Activated CD4-positive, alpha-beta T cell treated with anti-CD3 and anti-CD28 coated beads for 4 hours (primary cell): ENCODE results near the gene LONP1.
"Not testable (repeated sequence)": the region's sequence is repeated elsewhere in the genome, so short reads cannot be mapped to it uniquely, and the experiment has no call there.

Experiments used
- DNase-seq, 2 donors: peaks; one replicate each; pipeline ENCODE4 v3.0.0-alpha.2; 2020

The LONP1 gene

DNA sequence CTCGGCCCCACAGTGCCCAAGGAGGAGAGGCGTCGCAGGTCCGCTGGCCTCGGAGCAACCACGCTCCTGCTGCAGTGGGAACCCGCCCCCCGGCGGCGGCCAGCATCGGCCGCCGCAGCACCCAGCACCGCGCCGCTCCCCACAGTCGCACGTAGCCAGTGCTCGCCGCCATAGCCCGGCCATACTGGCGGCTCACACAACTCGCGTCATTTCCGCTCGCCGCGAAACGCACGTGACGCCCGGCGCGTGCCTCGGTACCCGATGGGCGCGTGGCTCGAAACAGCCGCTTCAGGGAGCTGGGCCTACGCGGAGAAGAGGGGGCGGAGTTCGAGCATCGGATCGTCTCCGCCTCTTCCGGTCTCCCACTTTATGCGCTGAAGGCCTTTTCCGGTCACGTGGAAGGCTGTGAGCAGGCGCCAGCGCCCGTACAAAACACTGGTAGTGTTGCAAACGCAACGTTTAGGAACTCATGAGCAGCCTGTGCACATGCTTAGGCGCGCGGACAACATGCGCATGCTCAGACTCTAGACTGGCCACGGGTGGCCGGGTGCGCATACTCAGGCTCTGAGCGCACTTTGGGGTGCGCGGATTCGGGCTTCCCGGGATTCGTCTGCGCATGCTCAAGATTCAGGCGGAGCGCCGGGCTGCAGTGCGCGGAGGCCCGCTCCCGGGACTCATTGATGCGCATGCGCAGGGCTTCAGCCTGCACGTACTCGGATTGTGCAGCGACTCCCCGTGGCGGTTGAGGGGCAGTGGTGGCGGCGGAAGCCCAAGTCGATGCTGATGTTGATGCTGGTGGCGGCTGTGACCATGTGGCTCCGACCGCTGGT is at the start of gene LONP1, which contains the start of gene CATSPERD:
Gene LONP1 (minus strand): TSS at position 186 of the 830 bp plus-strand sequence. CDS start 14 bp downstream, at position 172.
Gene CATSPERD (plus strand): TSS at position 677 of the 830 bp plus-strand sequence. CDS start 101 bp downstream, at position 778.
- DNase-seq, result peak; percentile 97 to 99

- DNase-seq, result no peak
Measured at GRCh38 chr19:5767949-5768348, 48.0 kb upstream of the LONP1 start.

- DNase-seq, result no peak
Measured at GRCh38 chr19:5765220-5765619, 45.3 kb upstream of the LONP1 start.

GRCh38 chr19:5762608-5763217 is 42.8 kb upstream of the LONP1 start:
- no peak for DNase-seq

DNA sequence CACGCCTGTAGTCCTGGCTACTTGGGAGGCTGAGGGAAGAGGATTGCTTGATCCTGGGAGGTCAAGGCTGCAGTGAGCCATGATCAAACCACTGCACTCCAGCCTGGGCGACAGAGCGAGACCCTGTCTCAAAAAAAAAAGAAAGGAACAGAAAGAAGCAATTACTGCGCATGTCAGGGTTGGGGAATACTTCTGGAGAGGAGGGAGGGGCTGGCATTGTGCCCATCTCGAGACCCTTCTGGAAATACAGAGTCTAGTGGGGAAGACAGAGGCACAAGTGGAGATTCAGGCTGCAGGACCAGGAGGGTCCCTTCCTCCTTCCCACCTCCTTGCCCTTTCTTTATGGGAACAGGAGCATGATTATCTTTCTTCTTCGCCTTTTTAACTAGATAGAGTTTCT is 33.8 kb upstream of the LONP1 start:
- no peak for DNase-seq

DNA sequence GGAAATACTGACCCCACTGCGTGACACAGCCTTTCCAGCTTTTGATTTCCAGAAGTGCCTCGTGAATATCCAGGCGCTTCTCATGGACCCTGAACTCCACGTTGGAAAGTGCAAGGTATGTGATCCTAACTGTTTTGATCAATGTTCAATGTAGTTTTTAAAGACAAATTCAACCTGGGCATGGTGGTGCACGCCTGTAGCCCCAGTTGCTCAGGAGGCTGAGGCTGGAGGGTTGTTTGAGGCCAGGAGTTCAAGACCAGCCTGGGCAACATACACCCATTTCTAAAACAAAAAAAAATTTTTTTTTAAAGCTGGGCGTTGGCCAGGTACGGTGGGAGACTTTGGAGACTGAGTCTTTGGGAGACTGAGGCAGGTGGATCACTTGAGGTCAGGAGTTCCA is 31.8 kb upstream of the LONP1 start:
- no peak for DNase-seq

GRCh38 chr19:5749505-5749904 is 29.6 kb upstream of the LONP1 start:
- DNase-seq, result no peak

- DNase-seq, result not testable (repeated sequence)
Measured at GRCh38 chr19:5748920-5749319, 29.0 kb upstream of the LONP1 start.

DNA sequence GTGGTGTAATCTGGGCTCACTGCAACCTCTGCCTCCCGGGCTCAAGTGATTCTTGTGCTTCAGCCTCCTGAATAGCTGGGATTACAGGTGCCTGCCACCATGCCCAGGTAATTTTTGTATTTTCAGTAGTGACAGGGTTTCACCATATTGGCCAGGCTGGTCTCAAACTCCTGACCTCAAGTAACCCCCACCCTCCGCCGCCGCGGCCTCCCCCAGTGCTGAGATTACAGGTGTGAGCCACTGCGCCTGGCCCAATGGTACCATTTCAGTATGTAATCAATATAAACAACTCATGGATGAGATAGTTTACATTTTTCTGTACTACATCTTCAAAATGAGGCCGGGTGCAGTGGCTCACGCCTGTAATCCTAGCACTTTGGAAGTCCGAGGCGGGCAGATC is 25.1 kb upstream of the LONP1 start:
- not testable (repeated sequence) for DNase-seq

DNA sequence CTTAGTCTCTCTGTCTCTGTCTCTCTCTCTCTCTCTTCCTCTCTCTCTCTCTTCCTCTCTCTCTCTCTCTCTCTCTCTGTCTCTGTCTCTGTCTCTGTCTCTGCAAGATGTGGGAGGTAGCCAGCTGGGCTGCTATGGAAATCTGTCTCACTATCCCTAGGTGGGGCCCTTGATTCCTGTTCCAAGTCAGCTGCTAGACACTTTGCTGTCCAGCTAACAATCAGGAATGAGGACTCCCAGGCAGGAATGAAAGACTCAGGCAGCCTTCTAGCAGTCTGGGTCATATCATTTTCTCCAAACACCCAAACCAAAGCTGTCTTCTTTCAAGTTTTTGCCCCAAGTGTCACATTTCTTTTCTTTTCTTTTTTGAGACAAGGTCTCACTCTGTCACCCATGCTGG is 23.7 kb upstream of the LONP1 start:
- no peak for DNase-seq

DNA sequence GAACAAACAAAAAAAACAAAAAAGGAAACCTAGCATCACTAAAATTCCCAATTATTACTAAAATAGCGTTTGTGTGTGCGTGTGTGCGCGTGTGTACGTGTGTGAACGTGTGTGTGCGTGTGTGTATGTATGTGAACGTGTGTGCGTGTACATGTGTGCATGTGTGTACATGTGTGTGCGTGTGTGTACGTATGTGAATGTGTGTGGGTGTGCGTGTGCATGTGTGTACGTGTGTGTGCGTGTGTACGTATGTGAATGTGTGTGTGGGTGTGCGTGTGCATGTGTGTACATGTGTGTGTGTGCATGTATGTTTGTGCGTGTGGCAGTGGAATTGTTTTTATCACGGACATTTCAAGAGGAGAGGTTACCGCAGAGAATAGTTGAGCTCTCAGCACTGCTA is 22.1 kb upstream of the LONP1 start:
- DNase-seq, result no peak

GRCh38 chr19:5738423-5738822 is 18.5 kb upstream of the LONP1 start:
- no peak for DNase-seq

DNA sequence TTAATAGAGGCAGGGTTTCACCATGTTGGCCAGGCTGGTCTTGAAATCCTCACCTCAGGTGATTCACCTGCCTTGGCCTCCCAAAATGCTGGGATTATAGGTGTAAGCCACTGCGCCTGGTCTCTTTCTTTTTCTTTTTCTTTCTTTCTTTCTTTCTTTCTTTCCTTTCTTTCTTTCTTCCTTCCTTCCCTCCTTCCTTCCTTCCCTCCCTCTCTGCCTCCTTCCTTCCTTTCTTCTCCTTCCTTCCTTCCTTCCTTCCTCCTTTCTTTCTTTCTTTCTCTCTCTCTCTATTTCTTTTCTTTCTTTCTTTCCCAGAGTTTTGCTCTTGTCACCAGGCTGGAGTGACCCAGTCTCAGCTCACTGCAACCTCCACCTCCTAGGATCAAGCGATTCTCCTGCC is 13.2 kb upstream of the LONP1 start:
- DNase-seq, result not testable (repeated sequence)

DNA sequence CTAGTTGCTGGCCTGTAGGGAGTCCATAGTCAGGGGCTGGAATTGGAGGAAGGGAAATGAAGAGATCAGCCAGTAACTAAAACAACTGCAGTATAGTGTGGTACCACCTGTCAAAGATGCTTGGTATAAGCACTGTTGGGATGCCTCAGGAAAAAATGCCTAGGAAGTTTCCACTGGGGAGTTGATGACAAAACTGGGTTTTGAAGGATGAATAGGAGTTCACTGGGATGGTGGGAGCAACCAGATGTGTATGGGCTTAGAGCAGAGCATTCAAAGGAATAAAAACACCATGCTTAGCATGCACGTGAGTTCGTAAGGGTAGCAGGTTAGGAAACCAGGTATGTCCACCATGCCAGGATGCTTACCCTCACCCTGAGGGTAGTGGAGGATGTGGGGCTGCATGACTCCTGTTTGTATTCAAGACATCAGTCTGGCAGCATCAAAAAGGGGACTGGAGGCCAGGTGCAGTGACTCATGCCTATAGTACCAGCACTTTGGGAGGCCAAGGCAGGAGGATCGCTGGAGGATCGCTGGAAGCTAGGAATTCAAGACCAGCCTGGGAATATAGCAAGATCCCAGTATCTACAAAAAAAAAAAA is 7.6 kb upstream of the LONP1 start:
- no peak for DNase-seq

- no peak for DNase-seq
Measured at GRCh38 chr19:5719274-5719960, 529 bp downstream of the LONP1 start.

GRCh38 chr19:5718579-5719273 is 1.2 kb downstream of the LONP1 start:
- peak; percentile 60 to 62 for DNase-seq

DNA sequence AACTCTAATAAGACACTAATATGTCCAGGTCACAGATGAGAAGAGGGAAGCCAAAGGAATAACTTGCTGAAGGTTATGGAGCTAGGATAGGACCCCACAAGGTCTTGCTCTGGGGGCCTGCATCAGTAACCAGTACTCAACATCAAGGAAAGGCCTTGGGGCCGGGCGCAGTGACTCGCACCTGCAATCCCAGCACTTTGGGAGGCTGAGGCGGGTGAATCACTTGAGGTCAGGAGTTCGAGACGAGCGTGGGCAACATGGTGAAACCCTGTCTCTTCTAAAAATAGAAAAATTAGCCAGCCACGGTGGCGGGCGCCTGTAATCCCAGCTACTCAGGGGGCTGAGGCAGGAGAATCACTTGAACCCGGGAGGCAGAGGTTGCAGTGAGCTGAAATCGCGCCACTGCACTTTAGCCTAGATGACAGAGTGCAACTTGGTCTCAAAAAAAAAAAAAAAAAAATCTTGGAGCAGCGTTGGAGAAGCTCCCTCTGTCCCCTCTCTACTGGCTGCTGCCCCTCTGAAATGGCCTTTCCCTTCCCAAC is 1.8 kb downstream of the LONP1 start:
- peak; percentile 38 to 48 for DNase-seq

- no peak for DNase-seq
Measured at GRCh38 chr19:5717215-5717935, 2.6 kb downstream of the LONP1 start.

- no peak for DNase-seq
Measured at GRCh38 chr19:5714816-5715215, 5.1 kb downstream of the LONP1 start.

DNA sequence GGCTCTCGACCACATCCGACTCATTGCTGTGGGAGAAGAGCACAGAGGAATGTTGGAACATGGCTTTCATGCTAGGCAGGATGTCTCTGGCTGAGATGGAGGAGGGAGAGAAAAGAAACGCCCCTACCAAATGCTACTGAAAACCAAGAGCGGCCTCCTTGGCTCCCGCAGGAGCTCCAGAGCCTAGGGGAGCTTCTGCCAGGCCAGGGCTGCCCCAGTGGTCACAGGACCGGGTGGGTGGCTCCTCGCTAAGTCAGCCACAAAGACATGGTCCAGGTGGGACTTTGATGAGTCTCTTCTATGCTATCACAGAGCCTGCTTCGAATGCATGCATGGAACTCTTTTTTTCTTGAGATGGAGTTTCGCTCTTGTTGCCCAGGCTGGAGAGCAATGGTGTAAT is 6.7 kb downstream of the LONP1 start:
- DNase-seq, result no peak

DNA sequence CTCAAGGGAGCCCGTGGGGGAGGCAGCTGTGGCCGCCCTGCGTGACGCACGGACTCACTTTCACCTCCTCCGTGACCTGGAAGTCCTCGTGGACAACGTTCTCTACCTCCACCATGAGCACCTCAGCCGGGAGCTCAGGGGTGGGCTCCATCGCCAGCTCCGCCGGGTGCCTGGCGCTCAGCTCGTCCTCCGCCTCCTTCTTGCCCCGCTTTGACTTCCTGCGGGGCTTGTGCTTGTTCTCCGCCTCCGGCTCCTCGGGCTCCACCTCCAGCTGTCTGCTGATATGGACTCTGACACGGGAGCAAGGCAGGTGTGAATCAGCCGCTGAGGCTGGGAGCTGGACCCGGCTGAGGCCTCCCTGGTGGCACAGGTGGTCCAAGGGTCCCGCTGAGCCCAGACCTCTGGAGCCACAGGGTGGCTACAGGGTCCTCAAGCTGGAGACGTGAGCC is 8.2 kb downstream of the LONP1 start:
- no peak for DNase-seq

DNA sequence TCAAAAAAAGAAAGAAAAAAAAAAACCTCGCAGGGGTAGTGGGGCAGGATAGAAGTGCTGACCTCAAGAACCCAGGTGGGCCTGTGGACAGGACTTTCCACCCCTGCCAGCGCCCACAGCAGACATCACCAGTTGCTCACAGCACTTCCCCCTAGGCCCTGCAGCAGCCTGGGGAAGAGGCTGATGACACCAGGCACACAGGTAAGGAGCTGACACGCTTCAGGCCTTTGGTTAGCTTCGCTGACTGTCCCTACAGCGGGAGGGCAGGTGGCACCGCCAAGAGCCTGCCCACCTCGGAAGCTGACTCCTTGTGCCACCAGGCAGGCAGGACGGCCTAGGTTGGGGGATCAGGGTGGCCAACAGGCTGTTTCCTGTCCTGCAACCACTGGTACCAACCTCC is 8.9 kb downstream of the LONP1 start:
- DNase-seq, result no peak
